GM12878 (cell line): ENCODE results near the gene TPRKB. TPM values are rescaled to one million over a fixed set of nuclear protein-coding genes. Genes with fewer than 3 reads are reported as not detected.

ENCODE experiments used
- BMI1 ChIP-seq: fragments of 450-650 bp; IDR thresholded peaks from 2 replicates; pipeline ENCODE4 v1.6.1; 2016; ENCODE audit warnings: mild to moderate bottlenecking, moderate library complexity, borderline replicate concordance
- BRCA1 ChIP-seq: IDR thresholded peaks from 2 replicates; pipeline ENCODE4 v1.6.1; 2011; ENCODE audit warnings: low read depth, low read length, improper control_type of control experiment
- ESRRA ChIP-seq: IDR thresholded peaks from 2 replicates; pipeline ENCODE4 v1.6.1; 2012; ENCODE audit warnings: mild to moderate bottlenecking, low read length, improper control_type of control experiment
- MTA2 ChIP-seq: fragments of 450-650 bp; IDR thresholded peaks from 2 replicates; pipeline ENCODE4 v1.6.1; 2016; ENCODE audit warnings: low read depth, mild to moderate bottlenecking, moderate library complexity
- MTA3 ChIP-seq: IDR thresholded peaks from 2 replicates; pipeline ENCODE4 v1.6.1; 2012; ENCODE audit warnings: low read length, inconsistent platforms, borderline replicate concordance
- NFYB ChIP-seq: IDR thresholded peaks from 2 replicates; pipeline ENCODE4 v1.6.1; 2011; ENCODE audit warnings: low read depth, mild to moderate bottlenecking, low read length, improper control_type of control experiment, moderate library complexity; ENCODE audit not compliant: insufficient read depth
- TBL1XR1 ChIP-seq: IDR thresholded peaks from 2 replicates; pipeline ENCODE4 v1.6.1; 2012; ENCODE audit warnings: low read depth, low read length, improper control_type of control experiment
- WRNIP1 ChIP-seq: IDR thresholded peaks from 2 replicates; pipeline ENCODE4 v1.6.1; 2011; ENCODE audit warnings: low read depth, low read length, improper control_type of control experiment, borderline replicate concordance
- ZNF24 ChIP-seq: fragments of 450-650 bp; IDR thresholded peaks from 2 replicates; pipeline ENCODE4 v1.6.1; 2017; ENCODE audit warnings: antibody characterized with exemption, mild to moderate bottlenecking
- polyA plus RNA-seq, 11 experiments: library from polyadenylated mRNA; depleted of rRNA in 4 of 11; unstranded in 6 of 11; stranded (reverse) in 5 of 11; fragments of >200 nt; fragmentation: Nextera tagmentation in 4 of 11; fragmentation: Illumina TruSeq in 1 of 11; extraction: Ambion mirVana in 4 of 11; extraction: Trizol in 1 of 11; gene quantifications; 1 replicate in 1 of 11; 2 replicates in 10 of 11; pipeline versions ENCODE4 v1.2.1 to v1.2.3, GENCODE V29; 2011 to 2016; ENCODE audit warnings: inconsistent platforms in 2 of 11, missing spikeins in 2 of 11, low read depth in 1 of 11
- total RNA-seq, 4 experiments: library from RNA; depleted of rRNA in 3 of 4; stranded (reverse); fragments of >200 nt in 3 of 4; fragmentation: Illumina TruSeq in 1 of 4; extraction: Trizol in 1 of 4; gene quantifications; 2 replicates each; pipeline versions ENCODE4 v1.2.1 to v1.2.3, GENCODE V29; 2013 to 2021
- TF ChIP-seq, protein P1 (sequence below): IDR thresholded peaks from 2 replicates; pipeline ENCODE4 v1.6.1; 2012; ENCODE audit warnings: mild to moderate bottlenecking, low read depth, low read length
- TF ChIP-seq, protein P2 (sequence below): fragments of 450-650 bp; IDR thresholded peaks from 2 replicates; pipeline ENCODE4 v1.6.1; 2017; ENCODE audit warnings: mild to moderate bottlenecking, moderate library complexity
- TF ChIP-seq, protein P3 (sequence below): IDR thresholded peaks from 2 replicates; pipeline ENCODE4 v1.6.1; 2012; ENCODE audit warnings: low read depth, low read length, improper control_type of control experiment
- TF ChIP-seq, protein P4 (sequence below): IDR thresholded peaks from 2 replicates; pipeline ENCODE4 v1.6.1; 2011; ENCODE audit warnings: low read depth, mild to moderate bottlenecking, low read length, moderate library complexity, borderline replicate concordance; ENCODE audit errors: extremely low read depth
- TF ChIP-seq, protein P5 (sequence below), 3 experiments: IDR thresholded peaks in 2 of 3; conservative IDR thresholded peaks in 1 of 3; 2 replicates each; pipeline ENCODE4 v1.5.1; 2011; ENCODE audit warnings: low read depth in 3 of 3, low read length in 3 of 3, mild to moderate bottlenecking in 3 of 3, control low read depth in 2 of 3, moderate library complexity in 2 of 3, inconsistent platforms in 1 of 3, mixed read lengths in 1 of 3; ENCODE audit not compliant: control insufficient read depth in 2 of 3, insufficient read depth in 1 of 3; ENCODE audit errors: extremely low read depth in 1 of 3

The TPRKB gene
- total and polyA plus RNA-seq, 10 of the 15 experiments (the other 5 are each of a cell fraction or from before 2014, with no cell fraction given), result 28.1 to 129 (median 67.2) TPM

DNA sequence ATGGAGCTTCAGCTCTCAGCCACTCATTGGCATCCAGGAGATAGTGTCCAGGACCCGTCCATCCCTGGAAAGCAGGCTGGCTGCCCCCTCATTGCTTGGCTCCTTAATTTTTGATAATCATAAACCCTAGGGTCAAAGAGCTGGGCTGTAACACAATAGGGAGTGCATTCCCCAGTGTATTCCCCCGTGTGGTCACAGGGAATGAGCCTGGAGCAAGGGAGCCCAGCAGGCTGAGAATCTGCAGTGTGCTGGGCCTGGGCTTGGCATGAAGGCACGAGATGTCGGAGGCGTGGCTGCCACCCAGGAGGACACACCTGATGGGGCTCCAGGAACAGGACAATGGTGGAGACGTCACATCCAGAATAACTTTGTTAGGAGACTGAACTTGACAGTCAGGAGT is 18.7 kb downstream of the TPRKB start (continued):
- TF ChIP-seq MTA3 (no peak), MTA2 (no peak), WRNIP1 (no peak), ZNF24 (no peak), TBL1XR1 (no peak), BRCA1 (no peak), BMI1 (no peak), ESRRA (no peak), NFYB (no peak)
- TF ChIP-seq, protein P1, sequence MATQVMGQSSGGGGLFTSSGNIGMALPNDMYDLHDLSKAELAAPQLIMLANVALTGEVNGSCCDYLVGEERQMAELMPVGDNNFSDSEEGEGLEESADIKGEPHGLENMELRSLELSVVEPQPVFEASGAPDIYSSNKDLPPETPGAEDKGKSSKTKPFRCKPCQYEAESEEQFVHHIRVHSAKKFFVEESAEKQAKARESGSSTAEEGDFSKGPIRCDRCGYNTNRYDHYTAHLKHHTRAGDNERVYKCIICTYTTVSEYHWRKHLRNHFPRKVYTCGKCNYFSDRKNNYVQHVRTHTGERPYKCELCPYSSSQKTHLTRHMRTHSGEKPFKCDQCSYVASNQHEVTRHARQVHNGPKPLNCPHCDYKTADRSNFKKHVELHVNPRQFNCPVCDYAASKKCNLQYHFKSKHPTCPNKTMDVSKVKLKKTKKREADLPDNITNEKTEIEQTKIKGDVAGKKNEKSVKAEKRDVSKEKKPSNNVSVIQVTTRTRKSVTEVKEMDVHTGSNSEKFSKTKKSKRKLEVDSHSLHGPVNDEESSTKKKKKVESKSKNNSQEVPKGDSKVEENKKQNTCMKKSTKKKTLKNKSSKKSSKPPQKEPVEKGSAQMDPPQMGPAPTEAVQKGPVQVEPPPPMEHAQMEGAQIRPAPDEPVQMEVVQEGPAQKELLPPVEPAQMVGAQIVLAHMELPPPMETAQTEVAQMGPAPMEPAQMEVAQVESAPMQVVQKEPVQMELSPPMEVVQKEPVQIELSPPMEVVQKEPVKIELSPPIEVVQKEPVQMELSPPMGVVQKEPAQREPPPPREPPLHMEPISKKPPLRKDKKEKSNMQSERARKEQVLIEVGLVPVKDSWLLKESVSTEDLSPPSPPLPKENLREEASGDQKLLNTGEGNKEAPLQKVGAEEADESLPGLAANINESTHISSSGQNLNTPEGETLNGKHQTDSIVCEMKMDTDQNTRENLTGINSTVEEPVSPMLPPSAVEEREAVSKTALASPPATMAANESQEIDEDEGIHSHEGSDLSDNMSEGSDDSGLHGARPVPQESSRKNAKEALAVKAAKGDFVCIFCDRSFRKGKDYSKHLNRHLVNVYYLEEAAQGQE, result no peak
- TF ChIP-seq, protein P2, sequence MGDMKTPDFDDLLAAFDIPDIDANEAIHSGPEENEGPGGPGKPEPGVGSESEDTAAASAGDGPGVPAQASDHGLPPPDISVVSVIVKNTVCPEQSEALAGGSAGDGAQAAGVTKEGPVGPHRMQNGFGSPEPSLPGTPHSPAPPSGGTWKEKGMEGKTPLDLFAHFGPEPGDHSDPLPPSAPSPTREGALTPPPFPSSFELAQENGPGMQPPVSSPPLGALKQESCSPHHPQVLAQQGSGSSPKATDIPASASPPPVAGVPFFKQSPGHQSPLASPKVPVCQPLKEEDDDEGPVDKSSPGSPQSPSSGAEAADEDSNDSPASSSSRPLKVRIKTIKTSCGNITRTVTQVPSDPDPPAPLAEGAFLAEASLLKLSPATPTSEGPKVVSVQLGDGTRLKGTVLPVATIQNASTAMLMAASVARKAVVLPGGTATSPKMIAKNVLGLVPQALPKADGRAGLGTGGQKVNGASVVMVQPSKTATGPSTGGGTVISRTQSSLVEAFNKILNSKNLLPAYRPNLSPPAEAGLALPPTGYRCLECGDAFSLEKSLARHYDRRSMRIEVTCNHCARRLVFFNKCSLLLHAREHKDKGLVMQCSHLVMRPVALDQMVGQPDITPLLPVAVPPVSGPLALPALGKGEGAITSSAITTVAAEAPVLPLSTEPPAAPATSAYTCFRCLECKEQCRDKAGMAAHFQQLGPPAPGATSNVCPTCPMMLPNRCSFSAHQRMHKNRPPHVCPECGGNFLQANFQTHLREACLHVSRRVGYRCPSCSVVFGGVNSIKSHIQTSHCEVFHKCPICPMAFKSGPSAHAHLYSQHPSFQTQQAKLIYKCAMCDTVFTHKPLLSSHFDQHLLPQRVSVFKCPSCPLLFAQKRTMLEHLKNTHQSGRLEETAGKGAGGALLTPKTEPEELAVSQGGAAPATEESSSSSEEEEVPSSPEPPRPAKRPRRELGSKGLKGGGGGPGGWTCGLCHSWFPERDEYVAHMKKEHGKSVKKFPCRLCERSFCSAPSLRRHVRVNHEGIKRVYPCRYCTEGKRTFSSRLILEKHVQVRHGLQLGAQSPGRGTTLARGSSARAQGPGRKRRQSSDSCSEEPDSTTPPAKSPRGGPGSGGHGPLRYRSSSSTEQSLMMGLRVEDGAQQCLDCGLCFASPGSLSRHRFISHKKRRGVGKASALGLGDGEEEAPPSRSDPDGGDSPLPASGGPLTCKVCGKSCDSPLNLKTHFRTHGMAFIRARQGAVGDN, result no peak
- TF ChIP-seq, protein P3, sequence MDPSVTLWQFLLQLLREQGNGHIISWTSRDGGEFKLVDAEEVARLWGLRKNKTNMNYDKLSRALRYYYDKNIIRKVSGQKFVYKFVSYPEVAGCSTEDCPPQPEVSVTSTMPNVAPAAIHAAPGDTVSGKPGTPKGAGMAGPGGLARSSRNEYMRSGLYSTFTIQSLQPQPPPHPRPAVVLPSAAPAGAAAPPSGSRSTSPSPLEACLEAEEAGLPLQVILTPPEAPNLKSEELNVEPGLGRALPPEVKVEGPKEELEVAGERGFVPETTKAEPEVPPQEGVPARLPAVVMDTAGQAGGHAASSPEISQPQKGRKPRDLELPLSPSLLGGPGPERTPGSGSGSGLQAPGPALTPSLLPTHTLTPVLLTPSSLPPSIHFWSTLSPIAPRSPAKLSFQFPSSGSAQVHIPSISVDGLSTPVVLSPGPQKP, result no peak
- TF ChIP-seq, protein P4, sequence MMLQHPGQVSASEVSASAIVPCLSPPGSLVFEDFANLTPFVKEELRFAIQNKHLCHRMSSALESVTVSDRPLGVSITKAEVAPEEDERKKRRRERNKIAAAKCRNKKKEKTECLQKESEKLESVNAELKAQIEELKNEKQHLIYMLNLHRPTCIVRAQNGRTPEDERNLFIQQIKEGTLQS, result no peak
- TF ChIP-seq, protein P5, sequence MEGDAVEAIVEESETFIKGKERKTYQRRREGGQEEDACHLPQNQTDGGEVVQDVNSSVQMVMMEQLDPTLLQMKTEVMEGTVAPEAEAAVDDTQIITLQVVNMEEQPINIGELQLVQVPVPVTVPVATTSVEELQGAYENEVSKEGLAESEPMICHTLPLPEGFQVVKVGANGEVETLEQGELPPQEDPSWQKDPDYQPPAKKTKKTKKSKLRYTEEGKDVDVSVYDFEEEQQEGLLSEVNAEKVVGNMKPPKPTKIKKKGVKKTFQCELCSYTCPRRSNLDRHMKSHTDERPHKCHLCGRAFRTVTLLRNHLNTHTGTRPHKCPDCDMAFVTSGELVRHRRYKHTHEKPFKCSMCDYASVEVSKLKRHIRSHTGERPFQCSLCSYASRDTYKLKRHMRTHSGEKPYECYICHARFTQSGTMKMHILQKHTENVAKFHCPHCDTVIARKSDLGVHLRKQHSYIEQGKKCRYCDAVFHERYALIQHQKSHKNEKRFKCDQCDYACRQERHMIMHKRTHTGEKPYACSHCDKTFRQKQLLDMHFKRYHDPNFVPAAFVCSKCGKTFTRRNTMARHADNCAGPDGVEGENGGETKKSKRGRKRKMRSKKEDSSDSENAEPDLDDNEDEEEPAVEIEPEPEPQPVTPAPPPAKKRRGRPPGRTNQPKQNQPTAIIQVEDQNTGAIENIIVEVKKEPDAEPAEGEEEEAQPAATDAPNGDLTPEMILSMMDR (IDR thresholded peaks at IDR 0.05 in 2 of 3, conservative IDR thresholded peaks at IDR 0.05 in 1 of 3; ENCODE audit: control insufficient read depth in 2 of 3, extremely low read depth in 1 of 3, insufficient read depth in 1 of 3, low read depth in 3 of 3, low read length in 3 of 3), result no peak
- TF ChIP-seq, all 136 proteins: peak for 0
